HG03575 (cell line): ENCODE results near the gene PTPRM.

Experiments used
- ATAC-seq: cut with Tn5 transposase; IDR thresholded peaks from one replicate; pipeline ENCODE4 v1.9.1; 2021; ENCODE audit not compliant: unreplicated experiment, insufficient number of reproducible peaks, low FRiP score; ENCODE audit errors: extremely low read depth

The PTPRM gene

GRCh38 chr18:7856116-7856515 lies 289.0 kb downstream of the PTPRM start:
- ATAC-seq, result no peak

GRCh38 chr18:7856733-7857132 lies 289.6 kb downstream of the PTPRM start:
- ATAC-seq, result no peak

GRCh38 chr18:7857562-7857961 lies 290.4 kb downstream of the PTPRM start:
- no peak for ATAC-seq

- ATAC-seq, result no peak
Measured at GRCh38 chr18:7859122-7859521, 292.0 kb downstream of the PTPRM start.

- ATAC-seq, result no peak
Measured at GRCh38 chr18:7870266-7870665, 303.1 kb downstream of the PTPRM start.

GRCh38 chr18:7870855-7871254 lies 303.7 kb downstream of the PTPRM start:
- ATAC-seq, result no peak

- ATAC-seq, result no peak
Measured at GRCh38 chr18:7871560-7872456, 304.7 kb downstream of the PTPRM start.

GRCh38 chr18:7872569-7872968 lies 305.5 kb downstream of the PTPRM start:
- no peak for ATAC-seq

GRCh38 chr18:7873316-7873715 lies 306.2 kb downstream of the PTPRM start:
- ATAC-seq, result no peak

GRCh38 chr18:7876354-7877104 lies 309.4 kb downstream of the PTPRM start:
- ATAC-seq, result no peak

GRCh38 chr18:7877609-7878008 lies 310.5 kb downstream of the PTPRM start:
- no peak for ATAC-seq

- ATAC-seq, result no peak
Measured at GRCh38 chr18:7878265-7879211, 311.4 kb downstream of the PTPRM start.

- ATAC-seq, result no peak
Measured at GRCh38 chr18:7879717-7880116, 312.6 kb downstream of the PTPRM start.

- no peak for ATAC-seq
Measured at GRCh38 chr18:7885865-7886264, 318.7 kb downstream of the PTPRM start.

- ATAC-seq, result no peak
Measured at GRCh38 chr18:7886436-7886835, 319.3 kb downstream of the PTPRM start.

GRCh38 chr18:7889515-7889914 lies 322.4 kb downstream of the PTPRM start:
- ATAC-seq, result no peak

GRCh38 chr18:7890075-7890474 lies 323.0 kb downstream of the PTPRM start:
- no peak for ATAC-seq

- ATAC-seq, result no peak
Measured at GRCh38 chr18:7892556-7892955, 325.4 kb downstream of the PTPRM start.

- no peak for ATAC-seq
Measured at GRCh38 chr18:7894592-7894991, 327.5 kb downstream of the PTPRM start.
